GM23338 (cell line): Measurements from ENCODE around the gene GOLGB1. TPM values are rescaled to one million over a fixed set of nuclear protein-coding genes. Genes with fewer than 3 reads are reported as not detected.

Experiments used
- ATAC-seq: fragments of 200-7000 bp; cut with Tn5 transposase; 3 replicates; pipeline ENCODE4 v1.9.1; 2020
- DNase-seq: peaks from one replicate; pipeline ENCODE4 v3.0.0-alpha.2; 2015; ENCODE audit warnings: low spot score
- H2AFZ ChIP-seq: fragments of 200-600 bp; sonication (generic); 2 replicates; pipeline ENCODE4 v1.8.0; 2016; ENCODE audit warnings: antibody characterized with exemption, mild to moderate bottlenecking, moderate library complexity
- H3F3A ChIP-seq: fragments of 200-600 bp; sonication (generic); replicated peaks from 2 replicates; pipeline ENCODE4 v1.8.0; 2017; ENCODE audit warnings: antibody characterized with exemption, mixed run types, low read depth
- H3K27ac ChIP-seq: fragments of 200-600 bp; sonication (generic); 2 replicates; pipeline ENCODE4 v1.6.1; 2016; ENCODE audit warnings: low read depth
- H3K27me3 ChIP-seq: fragments of 200-600 bp; sonication (generic); 2 replicates; pipeline ENCODE4 v1.8.0; 2016; ENCODE audit warnings: mild to moderate bottlenecking, mixed run types, moderate library complexity; ENCODE audit not compliant: insufficient read depth
- H3K36me3 ChIP-seq: fragments of 200-600 bp; sonication (generic); 2 replicates; pipeline ENCODE4 v1.8.0; 2016; ENCODE audit warnings: mild to moderate bottlenecking; ENCODE audit not compliant: insufficient read depth
- H3K4me1 ChIP-seq: fragments of 200-600 bp; sonication (generic); 2 replicates; pipeline ENCODE4 v1.8.0; 2016; ENCODE audit warnings: mild to moderate bottlenecking, moderate library complexity; ENCODE audit not compliant: insufficient read depth
- H3K4me2 ChIP-seq: fragments of 200-600 bp; sonication (generic); 2 replicates; pipeline ENCODE4 v1.7.1; 2017; ENCODE audit warnings: mixed run types
- H3K4me3 ChIP-seq: fragments of 200-600 bp; sonication (generic); 2 replicates; pipeline ENCODE4 v1.6.1; 2016; ENCODE audit warnings: mixed run types
- H3K79me2 ChIP-seq: fragments of 200-600 bp; sonication (generic); replicated peaks from 2 replicates; pipeline ENCODE4 v1.8.0; 2017; ENCODE audit warnings: mild to moderate bottlenecking; ENCODE audit not compliant: insufficient read depth
- H3K9me2 ChIP-seq: fragments of 200-600 bp; sonication (generic); 2 replicates; pipeline ENCODE4 v1.8.0; 2017; ENCODE audit not compliant: insufficient read depth
- H4K20me1 ChIP-seq: fragments of 200-600 bp; sonication (generic); replicated peaks from 2 replicates; pipeline ENCODE4 v1.8.0; 2017; ENCODE audit warnings: mild to moderate bottlenecking; ENCODE audit not compliant: insufficient read depth
- H3K27ac Mint-ChIP-seq: 2 replicates; pipeline ENCODE4 v1.8.0; 2020; ENCODE audit warnings: inconsistent platforms, mild to moderate bottlenecking, moderate library complexity, mixed read lengths
- H3K27me3 Mint-ChIP-seq: 3 replicates; pipeline ENCODE4 v1.8.0; 2022; ENCODE audit warnings: low read depth, mild to moderate bottlenecking, moderate library complexity, mixed read lengths, inconsistent platforms; ENCODE audit not compliant: insufficient read depth, poor library complexity
- H3K36me3 Mint-ChIP-seq: 3 replicates; pipeline ENCODE4 v1.8.0; 2021; ENCODE audit warnings: low read depth, mild to moderate bottlenecking, inconsistent platforms, moderate library complexity, mixed read lengths
- H3K4me1 Mint-ChIP-seq: 3 replicates; pipeline ENCODE4 v1.8.0; 2020; ENCODE audit warnings: mild to moderate bottlenecking, inconsistent platforms, mixed read lengths
- H3K4me3 Mint-ChIP-seq: 3 replicates; pipeline ENCODE4 v1.8.0; 2021; ENCODE audit warnings: moderate library complexity, mild to moderate bottlenecking, inconsistent platforms, mixed read lengths
- H3K9me3 Mint-ChIP-seq: 3 replicates; pipeline ENCODE4 v1.8.0; 2020; ENCODE audit warnings: moderate library complexity, mild to moderate bottlenecking, inconsistent platforms, mixed read lengths
- CREB1 ChIP-seq: fragments of 250-450 bp; sonication (Bioruptor Pico); IDR thresholded peaks from 2 replicates; pipeline ENCODE4 v1.5.0; 2020; ENCODE audit warnings: low read depth, mild to moderate bottlenecking, moderate library complexity
- EZH2 ChIP-seq: fragments of 200-600 bp; sonication (generic); IDR thresholded peaks from one replicate; pipeline ENCODE4 v1.8.0; 2017; ENCODE audit warnings: antibody characterized with exemption, mild to moderate bottlenecking, low read depth; ENCODE audit not compliant: unreplicated experiment
- EZH2phosphoT487 ChIP-seq: fragments of 200-600 bp; sonication (generic); IDR thresholded peaks from one replicate; pipeline ENCODE4 v1.8.1; 2018; ENCODE audit warnings: antibody characterized with exemption; ENCODE audit not compliant: unreplicated experiment
- JUNB ChIP-seq: IDR thresholded peaks from one replicate; pipeline ENCODE4 v1.6.1; 2016; ENCODE audit warnings: antibody characterized with exemption; ENCODE audit not compliant: unreplicated experiment
- NANOG ChIP-seq: IDR thresholded peaks from 2 replicates; pipeline ENCODE4 v1.6.1; 2016; ENCODE audit warnings: antibody characterized with exemption, borderline replicate concordance
- POLR2AphosphoS5 ChIP-seq: IDR thresholded peaks from 2 replicates; pipeline ENCODE4 v1.6.1; 2016; ENCODE audit warnings: antibody characterized with exemption, low read depth
- STAT1 ChIP-seq: IDR thresholded peaks from one replicate; pipeline ENCODE4 v1.6.1; 2016; ENCODE audit warnings: antibody characterized with exemption; ENCODE audit not compliant: unreplicated experiment
- ZNF114 ChIP-seq: fragments of 250-450 bp; sonication (Bioruptor Pico); IDR thresholded peaks from 2 replicates; pipeline ENCODE4 v1.5.0; 2020; ENCODE audit warnings: mild to moderate bottlenecking, moderate library complexity
- ZNF331 ChIP-seq: fragments of 250-450 bp; sonication (Bioruptor Pico); IDR thresholded peaks from 2 replicates; pipeline ENCODE4 v1.5.0; 2020; ENCODE audit warnings: low read depth, mild to moderate bottlenecking, moderate library complexity
- polyA plus RNA-seq: library from polyadenylated mRNA; unstranded; fragments of >200 nt; fragmentation: Nextera tagmentation; extraction: Ambion mirVana; gene quantifications from 2 replicates; pipeline ENCODE4 v1.2.1, GENCODE V29; 2016
- total RNA-seq: library from RNA; depleted of rRNA; stranded (reverse); fragments of >200 nt; shearing (Covaris generic); gene quantifications from 2 replicates; pipeline ENCODE4 v1.2.3, GENCODE V29; 2014
- TF ChIP-seq, protein P1 (sequence below), 2 experiments: fragments of 200-600 bp in 1 of 2; sonication (generic) in 1 of 2; conservative IDR thresholded peaks; 2 replicates each; pipeline versions ENCODE4 v1.5.1 to v1.6.1; 2016 to 2017; ENCODE audit warnings: antibody characterized with exemption in 2 of 2, low read depth in 2 of 2, mild to moderate bottlenecking in 2 of 2, moderate library complexity in 1 of 2
- TF ChIP-seq, protein P2 (sequence below): IDR thresholded peaks from 2 replicates; pipeline ENCODE4 v1.6.1; 2016; ENCODE audit warnings: antibody characterized with exemption
- TF ChIP-seq, protein P3 (sequence below): IDR thresholded peaks from one replicate; pipeline ENCODE4 v1.6.1; 2018; ENCODE audit warnings: antibody characterized with exemption; ENCODE audit not compliant: unreplicated experiment
- TF ChIP-seq, protein P4 (sequence below): fragments of 250-450 bp; sonication (Bioruptor Pico); IDR thresholded peaks from 2 replicates; pipeline ENCODE4 v1.5.0; 2020; ENCODE audit warnings: mild to moderate bottlenecking, moderate library complexity

GOLGB1 gene
- total and polyA plus RNA-seq, 2 experiments from 2014 or later: 34.5 to 56.8 TPM

DNA sequence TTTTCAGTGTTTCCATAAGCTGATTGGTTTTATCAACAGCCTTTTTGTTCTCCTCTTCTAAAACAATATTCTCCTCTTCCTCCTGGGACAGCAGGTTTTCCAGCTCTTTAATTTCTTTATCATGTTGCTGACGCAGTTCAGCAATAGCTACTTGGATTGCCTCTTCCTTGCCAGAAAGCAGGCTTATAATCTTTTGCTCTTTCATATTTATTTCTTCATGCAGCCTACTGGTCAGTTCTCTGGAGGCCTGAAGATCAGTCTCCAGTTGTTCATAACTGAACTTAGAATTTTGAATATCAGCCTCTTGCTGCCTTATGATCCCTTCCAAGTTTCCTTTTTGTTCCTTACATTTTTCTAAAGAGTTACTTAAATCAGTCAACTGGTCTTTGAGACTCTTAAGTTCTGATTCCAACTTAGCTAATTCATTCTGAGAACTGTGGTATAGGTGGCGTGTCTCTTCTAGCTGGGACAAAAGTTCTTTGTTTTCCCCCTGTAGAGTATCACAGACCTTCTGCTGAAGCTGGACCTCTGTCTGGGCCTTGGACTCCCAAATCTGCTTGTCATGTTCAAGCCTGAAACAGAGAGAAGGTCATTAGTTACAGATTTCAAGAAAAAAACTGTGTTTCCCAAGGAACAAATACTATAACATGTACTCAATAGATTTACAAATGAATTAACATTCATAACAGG, 57.4 kb downstream of the GOLGB1 start:
- H3K4me1 ChIP-seq: no peaks in the 10 kb centered on the region
- H3K79me2 ChIP-seq: no peaks in the 10 kb centered on the region
- H3K36me3 Mint-ChIP-seq: peaks cover 41% of the 10 kb centered on the region
- no peak overlapping the region for H3K4me3 ChIP-seq
- no peaks in the 10 kb centered on the region for H3K9me2 ChIP-seq
- H2AFZ ChIP-seq: no peak overlapping the region
- ATAC-seq (no peak), DNase-seq (no peak)
- H3K27ac Mint-ChIP-seq: no peak overlapping the region
- H3K4me2 ChIP-seq: no peak overlapping the region
- H3K27me3 ChIP-seq: no peaks in the 10 kb centered on the region
- H4K20me1 ChIP-seq: no peaks in the 10 kb centered on the region
- peaks cover 4% of the 10 kb centered on the region; the same call in 2 of the 3 replicates for H3K9me3 Mint-ChIP-seq
- peaks cover 20% of the 10 kb centered on the region for H3K36me3 ChIP-seq
- H3K4me1 Mint-ChIP-seq: no peaks in the 10 kb centered on the region; the same call in 2 of the 3 replicates
- H3F3A ChIP-seq: no peaks in the 10 kb centered on the region
- no peak for TF ChIP-seq ZNF331 (CRISPR knock-in tag)
- no peak for TF ChIP-seq ZNF114
- no peak for TF ChIP-seq EZH2phosphoT487
- no peak for TF ChIP-seq STAT1
- TF ChIP-seq JUNB: no peak
- no peak for TF ChIP-seq CREB1 (CRISPR knock-in tag)
- TF ChIP-seq, protein P1, sequence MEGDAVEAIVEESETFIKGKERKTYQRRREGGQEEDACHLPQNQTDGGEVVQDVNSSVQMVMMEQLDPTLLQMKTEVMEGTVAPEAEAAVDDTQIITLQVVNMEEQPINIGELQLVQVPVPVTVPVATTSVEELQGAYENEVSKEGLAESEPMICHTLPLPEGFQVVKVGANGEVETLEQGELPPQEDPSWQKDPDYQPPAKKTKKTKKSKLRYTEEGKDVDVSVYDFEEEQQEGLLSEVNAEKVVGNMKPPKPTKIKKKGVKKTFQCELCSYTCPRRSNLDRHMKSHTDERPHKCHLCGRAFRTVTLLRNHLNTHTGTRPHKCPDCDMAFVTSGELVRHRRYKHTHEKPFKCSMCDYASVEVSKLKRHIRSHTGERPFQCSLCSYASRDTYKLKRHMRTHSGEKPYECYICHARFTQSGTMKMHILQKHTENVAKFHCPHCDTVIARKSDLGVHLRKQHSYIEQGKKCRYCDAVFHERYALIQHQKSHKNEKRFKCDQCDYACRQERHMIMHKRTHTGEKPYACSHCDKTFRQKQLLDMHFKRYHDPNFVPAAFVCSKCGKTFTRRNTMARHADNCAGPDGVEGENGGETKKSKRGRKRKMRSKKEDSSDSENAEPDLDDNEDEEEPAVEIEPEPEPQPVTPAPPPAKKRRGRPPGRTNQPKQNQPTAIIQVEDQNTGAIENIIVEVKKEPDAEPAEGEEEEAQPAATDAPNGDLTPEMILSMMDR (conservative IDR thresholded peaks at IDR 0.05; ENCODE audit: low read depth in 2 of 2): no peak
- TF ChIP-seq, protein P2, sequence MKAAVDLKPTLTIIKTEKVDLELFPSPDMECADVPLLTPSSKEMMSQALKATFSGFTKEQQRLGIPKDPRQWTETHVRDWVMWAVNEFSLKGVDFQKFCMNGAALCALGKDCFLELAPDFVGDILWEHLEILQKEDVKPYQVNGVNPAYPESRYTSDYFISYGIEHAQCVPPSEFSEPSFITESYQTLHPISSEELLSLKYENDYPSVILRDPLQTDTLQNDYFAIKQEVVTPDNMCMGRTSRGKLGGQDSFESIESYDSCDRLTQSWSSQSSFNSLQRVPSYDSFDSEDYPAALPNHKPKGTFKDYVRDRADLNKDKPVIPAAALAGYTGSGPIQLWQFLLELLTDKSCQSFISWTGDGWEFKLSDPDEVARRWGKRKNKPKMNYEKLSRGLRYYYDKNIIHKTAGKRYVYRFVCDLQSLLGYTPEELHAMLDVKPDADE: no peak
- TF ChIP-seq NANOG: no peak
- TF ChIP-seq POLR2AphosphoS5: no peak
- TF ChIP-seq, protein P3, sequence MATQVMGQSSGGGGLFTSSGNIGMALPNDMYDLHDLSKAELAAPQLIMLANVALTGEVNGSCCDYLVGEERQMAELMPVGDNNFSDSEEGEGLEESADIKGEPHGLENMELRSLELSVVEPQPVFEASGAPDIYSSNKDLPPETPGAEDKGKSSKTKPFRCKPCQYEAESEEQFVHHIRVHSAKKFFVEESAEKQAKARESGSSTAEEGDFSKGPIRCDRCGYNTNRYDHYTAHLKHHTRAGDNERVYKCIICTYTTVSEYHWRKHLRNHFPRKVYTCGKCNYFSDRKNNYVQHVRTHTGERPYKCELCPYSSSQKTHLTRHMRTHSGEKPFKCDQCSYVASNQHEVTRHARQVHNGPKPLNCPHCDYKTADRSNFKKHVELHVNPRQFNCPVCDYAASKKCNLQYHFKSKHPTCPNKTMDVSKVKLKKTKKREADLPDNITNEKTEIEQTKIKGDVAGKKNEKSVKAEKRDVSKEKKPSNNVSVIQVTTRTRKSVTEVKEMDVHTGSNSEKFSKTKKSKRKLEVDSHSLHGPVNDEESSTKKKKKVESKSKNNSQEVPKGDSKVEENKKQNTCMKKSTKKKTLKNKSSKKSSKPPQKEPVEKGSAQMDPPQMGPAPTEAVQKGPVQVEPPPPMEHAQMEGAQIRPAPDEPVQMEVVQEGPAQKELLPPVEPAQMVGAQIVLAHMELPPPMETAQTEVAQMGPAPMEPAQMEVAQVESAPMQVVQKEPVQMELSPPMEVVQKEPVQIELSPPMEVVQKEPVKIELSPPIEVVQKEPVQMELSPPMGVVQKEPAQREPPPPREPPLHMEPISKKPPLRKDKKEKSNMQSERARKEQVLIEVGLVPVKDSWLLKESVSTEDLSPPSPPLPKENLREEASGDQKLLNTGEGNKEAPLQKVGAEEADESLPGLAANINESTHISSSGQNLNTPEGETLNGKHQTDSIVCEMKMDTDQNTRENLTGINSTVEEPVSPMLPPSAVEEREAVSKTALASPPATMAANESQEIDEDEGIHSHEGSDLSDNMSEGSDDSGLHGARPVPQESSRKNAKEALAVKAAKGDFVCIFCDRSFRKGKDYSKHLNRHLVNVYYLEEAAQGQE: no peak
- TF ChIP-seq EZH2: no peak
- TF ChIP-seq, protein P4, sequence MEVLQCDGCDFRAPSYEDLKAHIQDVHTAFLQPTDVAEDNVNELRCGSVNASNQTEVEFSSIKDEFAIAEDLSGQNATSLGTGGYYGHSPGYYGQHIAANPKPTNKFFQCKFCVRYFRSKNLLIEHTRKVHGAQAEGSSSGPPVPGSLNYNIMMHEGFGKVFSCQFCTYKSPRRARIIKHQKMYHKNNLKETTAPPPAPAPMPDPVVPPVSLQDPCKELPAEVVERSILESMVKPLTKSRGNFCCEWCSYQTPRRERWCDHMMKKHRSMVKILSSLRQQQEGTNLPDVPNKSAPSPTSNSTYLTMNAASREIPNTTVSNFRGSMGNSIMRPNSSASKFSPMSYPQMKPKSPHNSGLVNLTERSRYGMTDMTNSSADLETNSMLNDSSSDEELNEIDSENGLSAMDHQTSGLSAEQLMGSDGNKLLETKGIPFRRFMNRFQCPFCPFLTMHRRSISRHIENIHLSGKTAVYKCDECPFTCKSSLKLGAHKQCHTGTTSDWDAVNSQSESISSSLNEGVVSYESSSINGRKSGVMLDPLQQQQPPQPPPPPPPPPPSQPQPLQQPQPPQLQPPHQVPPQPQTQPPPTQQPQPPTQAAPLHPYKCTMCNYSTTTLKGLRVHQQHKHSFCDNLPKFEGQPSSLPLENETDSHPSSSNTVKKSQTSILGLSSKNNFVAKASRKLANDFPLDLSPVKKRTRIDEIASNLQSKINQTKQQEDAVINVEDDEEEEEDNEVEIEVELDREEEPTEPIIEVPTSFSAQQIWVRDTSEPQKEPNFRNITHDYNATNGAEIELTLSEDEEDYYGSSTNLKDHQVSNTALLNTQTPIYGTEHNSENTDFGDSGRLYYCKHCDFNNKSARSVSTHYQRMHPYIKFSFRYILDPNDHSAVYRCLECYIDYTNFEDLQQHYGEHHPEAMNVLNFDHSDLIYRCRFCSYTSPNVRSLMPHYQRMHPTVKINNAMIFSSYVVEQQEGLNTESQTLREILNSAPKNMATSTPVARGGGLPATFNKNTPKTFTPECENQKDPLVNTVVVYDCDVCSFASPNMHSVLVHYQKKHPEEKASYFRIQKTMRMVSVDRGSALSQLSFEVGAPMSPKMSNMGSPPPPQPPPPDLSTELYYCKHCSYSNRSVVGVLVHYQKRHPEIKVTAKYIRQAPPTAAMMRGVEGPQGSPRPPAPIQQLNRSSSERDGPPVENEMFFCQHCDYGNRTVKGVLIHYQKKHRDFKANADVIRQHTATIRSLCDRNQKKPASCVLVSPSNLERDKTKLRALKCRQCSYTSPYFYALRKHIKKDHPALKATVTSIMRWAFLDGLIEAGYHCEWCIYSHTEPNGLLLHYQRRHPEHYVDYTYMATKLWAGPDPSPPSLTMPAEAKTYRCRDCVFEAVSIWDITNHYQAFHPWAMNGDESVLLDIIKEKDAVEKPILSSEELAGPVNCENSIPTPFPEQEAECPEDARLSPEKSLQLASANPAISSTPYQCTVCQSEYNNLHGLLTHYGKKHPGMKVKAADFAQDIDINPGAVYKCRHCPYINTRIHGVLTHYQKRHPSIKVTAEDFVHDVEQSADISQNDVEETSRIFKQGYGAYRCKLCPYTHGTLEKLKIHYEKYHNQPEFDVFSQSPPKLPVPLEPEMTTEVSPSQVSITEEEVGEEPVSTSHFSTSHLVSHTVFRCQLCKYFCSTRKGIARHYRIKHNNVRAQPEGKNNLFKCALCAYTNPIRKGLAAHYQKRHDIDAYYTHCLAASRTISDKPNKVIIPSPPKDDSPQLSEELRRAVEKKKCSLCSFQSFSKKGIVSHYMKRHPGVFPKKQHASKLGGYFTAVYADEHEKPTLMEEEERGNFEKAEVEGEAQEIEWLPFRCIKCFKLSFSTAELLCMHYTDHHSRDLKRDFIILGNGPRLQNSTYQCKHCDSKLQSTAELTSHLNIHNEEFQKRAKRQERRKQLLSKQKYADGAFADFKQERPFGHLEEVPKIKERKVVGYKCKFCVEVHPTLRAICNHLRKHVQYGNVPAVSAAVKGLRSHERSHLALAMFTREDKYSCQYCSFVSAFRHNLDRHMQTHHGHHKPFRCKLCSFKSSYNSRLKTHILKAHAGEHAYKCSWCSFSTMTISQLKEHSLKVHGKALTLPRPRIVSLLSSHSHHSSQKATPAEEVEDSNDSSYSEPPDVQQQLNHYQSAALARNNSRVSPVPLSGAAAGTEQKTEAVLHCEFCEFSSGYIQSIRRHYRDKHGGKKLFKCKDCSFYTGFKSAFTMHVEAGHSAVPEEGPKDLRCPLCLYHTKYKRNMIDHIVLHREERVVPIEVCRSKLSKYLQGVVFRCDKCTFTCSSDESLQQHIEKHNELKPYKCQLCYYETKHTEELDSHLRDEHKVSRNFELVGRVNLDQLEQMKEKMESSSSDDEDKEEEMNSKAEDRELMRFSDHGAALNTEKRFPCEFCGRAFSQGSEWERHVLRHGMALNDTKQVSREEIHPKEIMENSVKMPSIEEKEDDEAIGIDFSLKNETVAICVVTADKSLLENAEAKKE (CRISPR knock-in tag): no peak
- no peak overlapping the region for H3K4me3 Mint-ChIP-seq
- H3K27me3 Mint-ChIP-seq: no peaks in the 10 kb centered on the region
- no peak overlapping the region for H3K27ac ChIP-seq
